ENCODE results near the gene OR7G1. TPM values are rescaled to one million over a fixed set of nuclear protein-coding genes. Genes with fewer than 3 reads are reported as not detected.

OR7G1 gene
- total and polyA plus RNA-seq, 2 of the 8 experiments (the other 6 are each of a cell fraction or from before 2014, with no cell fraction given) = not detected

DNA sequence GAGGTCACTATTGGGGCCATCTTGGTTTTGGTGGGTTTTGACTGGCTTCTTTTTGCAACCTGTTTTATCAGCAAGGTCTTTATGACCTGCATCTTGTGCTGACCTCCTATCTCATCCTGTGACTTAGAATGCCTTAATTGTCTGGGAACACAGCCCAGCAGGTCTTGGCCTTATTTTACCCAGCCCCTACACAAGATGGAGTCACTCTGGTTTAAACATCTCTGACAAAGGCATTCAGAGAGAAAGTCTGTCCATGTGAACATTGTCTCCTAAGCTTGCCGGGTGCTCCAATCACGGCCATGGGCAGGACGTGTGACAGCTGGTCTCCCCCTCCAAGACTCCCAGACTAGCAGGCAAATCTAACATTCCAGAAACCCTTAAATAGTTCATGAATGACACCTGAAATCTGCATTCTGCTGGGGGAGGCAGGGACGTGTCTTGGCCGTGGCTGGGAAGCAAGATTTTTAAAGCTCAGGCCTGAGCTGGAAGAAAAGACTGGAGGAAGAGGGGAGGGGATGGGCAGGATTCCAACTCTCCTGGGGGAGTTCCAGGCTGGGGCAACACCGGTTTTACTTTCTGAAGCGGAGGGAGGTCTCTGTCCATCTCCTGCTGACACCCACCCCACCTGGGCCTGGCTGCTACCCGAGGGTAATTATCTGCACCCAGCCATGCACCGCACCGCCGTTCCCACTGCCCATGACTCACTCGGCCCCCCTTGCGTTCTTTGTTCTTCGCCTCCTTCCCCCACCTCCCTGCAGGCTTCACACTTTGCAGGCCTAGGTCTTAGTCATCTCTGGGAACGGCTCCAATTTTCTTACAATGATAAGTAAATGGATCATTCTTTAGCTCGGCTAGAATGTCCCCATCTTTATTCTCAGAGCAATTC, 40.3 kb downstream of the OR7G1 start:
- H2BK12ac ChIP-seq (ENCODE audit: low read depth, low read length) = peak overlapping the region; percentile 62
- H3K23ac ChIP-seq (ENCODE audit: insufficient read length) = no peak overlapping the region
- H3K14ac ChIP-seq (ENCODE audit: insufficient read length) = no peak overlapping the region
- H2BK5ac ChIP-seq (ENCODE audit: low read depth, low read length) = peak overlapping the region; percentile 78; the same call in 1 of the 2 replicates
- peak overlapping the region; percentile 78; the same call in 1 of the 2 replicates for H3K18ac ChIP-seq (ENCODE audit: extremely low read depth, low read length)
- H2BK20ac ChIP-seq (ENCODE audit: low read length) = peak overlapping the region; percentile 80; the same call in 1 of the 2 replicates
- 0 out of 4 replicates have a peak overlapping the region, but pooled peaks of 1 of the 2 experiments have one; percentile 25 for H3K4me2 ChIP-seq (ENCODE audit: insufficient read depth in 1 of 2, low read depth in 2 of 2, low read length in 2 of 2)
- H4K5ac ChIP-seq (ENCODE audit: insufficient read length, low read depth, low read length) = no peak overlapping the region
- CTCF ChIA-PET (ENCODE audit: partially characterized antibody) = interaction anchor here (0.6 kb wide), 1 partner anchor 30 kb away, joined by 3 read pairs; no protein-coding TSS in a partner anchor
- peak overlapping the region; percentile 72; the same call in 1 of the 2 replicates for H2BK15ac ChIP-seq (ENCODE audit: low read length)
- H2BK120ac ChIP-seq (replicated peaks; ENCODE audit: low read depth, low read length) = peak overlapping the region; percentile 43
- POLR2A ChIA-PET (ENCODE audit: partially characterized antibody) = interaction anchor here (0.6 to 1.3 kb wide), 3 partner anchors 8 to 20 kb away, joined by 4 read pairs; no protein-coding TSS in a partner anchor
- H3K56ac ChIP-seq (replicated peaks; ENCODE audit: insufficient read length, low read depth, low read length) = peak overlapping the region; percentile 5
- 0 out of 2 replicates have a peak overlapping the region, but pooled peaks have one; percentile 34 for H2AFZ ChIP-seq (ENCODE audit: low read length)
- peak overlapping the region; percentile 63; the same call in 1 of the 2 replicates for H3K27ac ChIP-seq (ENCODE audit: low read depth, low read length)
- H3K4me1 ChIP-seq (replicated peaks in 1 of 4; ENCODE audit: control insufficient read depth in 3 of 4, insufficient read depth in 4 of 4, low read length in 3 of 4) = peaks cover 6 to 15% (median 10%) of the 10 kb centered on the region in 4 experiments
- H4K91ac ChIP-seq (replicated peaks; ENCODE audit: insufficient read length, low read length) = peak overlapping the region; percentile 95
- peak overlapping the region; percentile 62 for H3K4ac ChIP-seq (replicated peaks; ENCODE audit: insufficient read length, low read depth, low read length)
- no peaks in the 10 kb centered on the region for H3K9me3 ChIP-seq (ENCODE audit: insufficient read depth in 2 of 2, low read depth in 1 of 2, low read length in 1 of 2)
- no peaks in the 10 kb centered on the region for H3K79me1 ChIP-seq (ENCODE audit: low read depth, low read length)
- H2AK5ac ChIP-seq (ENCODE audit: low read depth, low read length) = 0 out of 2 replicates have a peak overlapping the region, but pooled peaks have one; percentile 20
- no peak overlapping the region for H3K4me3 ChIP-seq (ENCODE audit: extremely low read depth in 1 of 4, insufficient read depth in 2 of 4, low read depth in 3 of 4, low read length in 4 of 4)
- no peak for FAIRE-seq
- no peak overlapping the region; a peak in 1 of 7 replicates for H3K9ac ChIP-seq (replicated peaks in 1 of 4; ENCODE audit: extremely low read depth in 1 of 4, low read depth in 3 of 4, low read length in 3 of 4)
- H3K27me3 ChIP-seq (replicated peaks in 1 of 4; ENCODE audit: control insufficient read depth in 3 of 4, extremely low read depth in 1 of 4, insufficient read depth in 3 of 4, low read length in 3 of 4) = no peaks in the 10 kb centered on the region
- WGBS, 2 experiments (ENCODE audit: extremely low coverage in 1 of 2, insufficient coverage in 1 of 2, insufficient read length in 1 of 2, insufficient replicate concordance in 2 of 2, low coverage in 1 of 2, low lambda C conversion rate in 2 of 2, missing lambda C conversion rate in 1 of 2) = 33% methylated on average over 16 of the region's 16 CpGs; no CpG with 5 or more reads in 1 of the 2 experiments
- H4K20me1 ChIP-seq (replicated peaks in 1 of 2; ENCODE audit: control insufficient read depth in 1 of 2, insufficient read depth in 2 of 2, low read length in 2 of 2) = no peaks in the 10 kb centered on the region
- peak; percentile 57 to 71 for DNase-seq (ENCODE audit: low read depth in 1 of 2, low spot score in 2 of 2)
- H3K36me3 ChIP-seq (ENCODE audit: control insufficient read depth in 2 of 4, insufficient read depth in 4 of 4, low read length in 3 of 4) = no peaks in the 10 kb centered on the region
- H3K79me2 ChIP-seq (ENCODE audit: control insufficient read depth in 1 of 2, insufficient read depth in 2 of 2, low read length in 2 of 2) = no peaks in the 10 kb centered on the region
- no peaks in the 10 kb centered on the region for H3K23me2 ChIP-seq (ENCODE audit: low read depth, low read length)
- H4K8ac ChIP-seq (ENCODE audit: extremely low read depth, insufficient read depth, low read length) = peak overlapping the region; percentile 87; the same call in 1 of the 2 replicates
- TF ChIP-seq CHD1 (IDR thresholded peaks at IDR 0.05; ENCODE audit: low read depth, low read length) (no peak), RXRA (IDR thresholded peaks at IDR 0.05; ENCODE audit: insufficient read depth, low read depth, low read length) (no peak), SP4 (IDR thresholded peaks at IDR 0.05; ENCODE audit: low read length) (no peak), FOSL1 (IDR thresholded peaks at IDR 0.05; ENCODE audit: insufficient read depth, low read depth, low read length) (no peak), RBBP5 (IDR thresholded peaks at IDR 0.05; ENCODE audit: borderline replicate concordance, low read depth, low read length) (no peak), CBX8 (IDR thresholded peaks at IDR 0.05; ENCODE audit: borderline replicate concordance, low read depth, low read length) (no peak), HDAC2 (IDR thresholded peaks at IDR 0.05; ENCODE audit: borderline replicate concordance in 1 of 2, low read depth in 2 of 2, low read length in 2 of 2) (no peak), EP300 (IDR thresholded peaks at IDR 0.05; ENCODE audit: borderline replicate concordance in 1 of 2, low read depth in 2 of 2, low read length in 2 of 2) (no peak), ZNF274 (IDR thresholded peaks at IDR 0.05; ENCODE audit: borderline replicate concordance, extremely low read depth, low read length) (no peak), JUND (IDR thresholded peaks at IDR 0.05; ENCODE audit: low read length) (peak; percentile 96)

All from H1 (cell line).